ENCODE measurements around the gene ST3GAL2. TPM values are rescaled to one million over a fixed set of nuclear protein-coding genes. Genes with fewer than 3 reads are reported as not detected.

ST3GAL2 gene
- total RNA-seq, 2 experiments from 2014 or later = 16.7 to 17.3 TPM

DNA sequence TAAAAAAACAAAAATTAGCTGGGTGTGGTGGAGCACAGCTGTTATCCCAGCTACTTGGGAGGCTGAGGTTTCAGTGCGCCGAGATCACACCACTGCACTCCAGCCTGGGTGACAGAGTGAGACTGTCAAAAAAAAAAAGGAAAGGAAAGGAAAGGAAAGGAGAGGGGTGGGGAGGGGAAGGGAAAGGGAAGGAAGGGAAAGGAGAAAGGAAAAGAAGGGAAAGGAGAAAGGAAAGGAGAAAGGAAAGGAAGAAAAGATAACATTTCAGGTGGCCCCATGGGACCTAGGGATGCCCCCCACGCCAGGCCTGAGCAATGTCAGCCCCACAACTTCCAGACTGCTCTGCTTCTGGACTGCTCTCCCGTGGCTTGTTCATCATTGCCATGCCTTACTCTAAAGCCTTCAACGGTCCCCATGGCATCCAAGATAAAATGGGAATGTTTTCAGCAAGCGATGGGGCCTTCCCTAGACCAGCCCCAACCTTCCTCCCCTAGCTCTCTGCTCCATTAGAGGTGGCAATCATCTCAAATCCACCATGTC lies 55.4 kb downstream of the ST3GAL2 start:
- Mint-ChIP-seq H3K36me3 (peaks cover 7% of the 10 kb centered on the region), H3K9me3 (no peaks in the 10 kb centered on the region), H3K4me3 (no peak overlapping the region), H3K27me3 (no peaks in the 10 kb centered on the region), H3K27ac (no peak overlapping the region), H3K4me1 (ENCODE audit: low read depth) (peaks cover 10% of the 10 kb centered on the region)
- intact Hi-C loops (cut with micrococcal nuclease) = loop anchor here (5.0 kb wide), 1 partner anchor 194 kb away; no protein-coding TSS in a partner anchor
- ChIA-PET CTCF (no interaction called here), POLR2A (no interaction called here)
- DNase-seq = no peak

DNA sequence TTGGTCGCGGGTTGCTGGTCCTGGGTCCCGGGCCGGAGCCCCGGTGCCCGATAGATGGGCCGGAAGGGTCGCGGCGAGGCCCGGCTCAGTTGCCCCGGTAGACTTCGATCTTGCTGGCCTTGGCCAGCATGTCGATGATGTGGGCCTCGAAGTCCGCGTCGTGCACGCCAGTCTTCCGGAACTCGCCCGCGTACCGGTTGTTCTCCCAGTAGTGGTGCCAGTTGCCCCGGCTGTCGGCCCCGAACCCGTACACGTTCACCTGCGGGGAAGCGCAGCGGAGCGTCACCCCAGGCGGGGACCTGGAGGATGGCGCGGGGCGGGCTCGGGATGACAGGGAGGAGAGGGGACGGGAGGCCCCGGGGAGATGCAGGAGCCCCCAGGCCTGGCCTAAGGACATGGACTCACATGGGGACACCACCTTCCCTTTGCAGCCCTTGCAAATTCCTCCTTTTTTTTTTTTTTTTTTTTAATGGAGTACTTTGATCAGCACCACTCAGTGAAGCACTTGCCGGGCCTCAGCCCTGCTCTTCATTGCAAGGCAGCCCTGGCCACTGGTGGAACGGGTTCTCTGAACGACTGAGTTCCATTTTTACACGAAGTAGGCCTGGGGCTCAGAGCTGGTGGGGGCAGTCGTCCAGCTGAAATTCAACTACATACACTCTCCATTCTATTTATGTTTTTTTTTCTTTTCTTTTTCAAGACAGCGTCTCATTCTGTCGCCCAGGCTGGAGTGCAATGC lies 57.1 kb downstream of the ST3GAL2 start:
- H3K36me3 Mint-ChIP-seq = peaks cover 12% of the 10 kb centered on the region
- H3K4me3 Mint-ChIP-seq = peak overlapping the region; percentile 90
- intact Hi-C loops (cut with micrococcal nuclease) = loop anchor here (1.0 to 5.0 kb wide), 8 partner anchors 23 to 196 kb away; partner anchors contain the start of genes COG4, DDX19A, FCSK and SF3B3
- peaks cover 12% of the 10 kb centered on the region for H3K4me1 Mint-ChIP-seq (ENCODE audit: low read depth)
- H3K9me3 Mint-ChIP-seq = no peaks in the 10 kb centered on the region
- ChIA-PET POLR2A (interaction anchor here (0.6 to 2.5 kb wide), 13 partner anchors 15 to 389 kb away, joined by 3 to 18 read pairs (median 6); partner anchors contain the start of genes AARS1, COG4, DDX19A and DDX19B), CTCF (interaction anchor here (2.1 to 2.6 kb wide), 3 partner anchors 12 to 143 kb away, joined by 7 to 17 read pairs (median 10); no protein-coding TSS in a partner anchor)
- peak overlapping the region; percentile 91 for H3K27ac Mint-ChIP-seq
- H3K27me3 Mint-ChIP-seq = no peaks in the 10 kb centered on the region
- no peak for DNase-seq

DNA sequence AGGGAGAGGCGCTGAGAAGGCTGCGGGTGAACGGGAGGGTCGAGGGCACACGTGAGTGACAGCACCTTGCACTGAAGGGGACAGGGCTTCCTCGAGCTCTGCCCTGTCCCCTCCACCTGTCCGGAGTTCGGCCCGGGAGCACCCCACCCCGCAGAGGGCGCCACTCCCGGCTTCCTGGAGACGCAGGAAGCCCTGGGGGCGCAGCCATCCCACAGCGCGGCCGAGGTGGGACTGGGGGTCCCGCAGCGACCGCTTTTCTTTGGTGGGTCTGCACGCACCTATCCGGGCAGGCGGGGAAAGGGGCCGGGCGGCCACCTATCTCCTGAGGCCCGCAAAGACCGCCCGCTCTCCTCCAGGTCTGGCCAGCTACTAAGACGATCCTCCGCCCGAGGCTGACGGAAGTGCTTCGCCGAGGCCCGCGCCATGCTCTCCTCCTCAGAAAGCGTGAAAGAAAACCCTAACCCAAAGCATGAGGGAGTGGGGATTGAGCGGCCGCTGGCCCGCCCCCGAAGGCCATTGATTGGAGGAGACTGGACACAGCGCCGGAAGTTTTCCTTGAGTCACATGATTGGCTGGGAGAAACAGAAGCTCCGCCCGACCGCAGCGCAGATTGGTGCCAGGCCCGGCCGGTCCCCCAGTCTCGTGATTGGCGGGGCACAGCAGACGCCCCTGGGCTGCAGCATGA lies 57.8 kb downstream of the ST3GAL2 start:
- ChIA-PET POLR2A (interaction anchor here (0.6 to 2.5 kb wide), 17 partner anchors 13 to 389 kb away, joined by 3 to 18 read pairs (median 5); partner anchors contain the start of genes AARS1, COG4, DDX19A and DDX19B), CTCF (interaction anchor here (1.1 to 2.6 kb wide), 9 partner anchors 11 to 273 kb away, joined by 3 to 17 read pairs (median 7); partner anchors contain the start of genes EXOSC6 and FCSK)
- Mint-ChIP-seq H3K4me3 (peak overlapping the region; percentile 90), H3K27ac (peak overlapping the region; percentile 91), H3K4me1 (ENCODE audit: low read depth) (peaks cover 12% of the 10 kb centered on the region), H3K27me3 (no peaks in the 10 kb centered on the region), H3K36me3 (peaks cover 15% of the 10 kb centered on the region), H3K9me3 (no peaks in the 10 kb centered on the region)
- intact Hi-C loops (cut with micrococcal nuclease) = loop anchor here (1.0 to 5.0 kb wide), 8 partner anchors 23 to 196 kb away; partner anchors contain the start of genes COG4, DDX19A, FCSK and SF3B3
- DNase-seq = peak; percentile 98

DNA sequence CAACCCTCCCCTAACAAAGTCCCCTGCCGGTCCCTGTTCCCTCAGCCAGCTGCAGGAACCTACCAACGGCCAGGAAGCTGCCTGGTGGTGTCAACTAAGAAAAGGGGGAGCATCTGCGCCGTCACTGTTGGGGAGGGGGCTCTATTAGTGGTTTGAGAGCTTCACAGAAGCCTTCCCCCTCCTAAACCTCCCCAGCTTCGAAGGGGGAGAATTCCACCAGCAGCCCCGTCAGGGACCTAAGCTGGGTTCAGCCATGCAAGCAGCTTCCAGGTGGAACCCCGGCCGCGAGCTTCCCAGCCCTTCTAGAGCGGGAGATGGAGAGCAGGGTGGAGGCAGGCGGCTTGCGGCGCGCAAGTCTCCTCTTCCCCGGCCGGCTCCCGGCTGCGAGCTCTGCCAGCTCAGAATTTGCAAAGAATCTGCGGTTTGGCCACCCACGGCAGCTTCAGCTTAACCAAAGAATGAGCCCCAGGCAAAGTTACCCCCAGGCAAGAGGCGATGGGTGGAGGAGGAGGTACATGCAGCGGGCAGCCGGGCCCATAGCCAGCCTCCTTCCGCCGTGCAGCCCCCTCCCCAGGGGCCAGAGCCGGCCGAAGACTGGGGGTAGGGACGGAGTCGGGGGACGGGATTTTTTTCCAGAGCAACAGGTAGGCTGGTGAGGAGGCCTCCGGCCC lies 58.5 kb downstream of the ST3GAL2 start:
- DNase-seq = peak; percentile 91
- Mint-ChIP-seq H3K9me3 (no peaks in the 10 kb centered on the region), H3K4me3 (peak overlapping the region; percentile 90), H3K36me3 (peaks cover 18% of the 10 kb centered on the region), H3K27ac (peak overlapping the region; percentile 87), H3K27me3 (no peaks in the 10 kb centered on the region), H3K4me1 (ENCODE audit: low read depth) (peaks cover 12% of the 10 kb centered on the region)
- intact Hi-C loops (cut with micrococcal nuclease) = loop anchor here (2.0 to 5.0 kb wide), 3 partner anchors 34 to 197 kb away; partner anchors contain the start of gene DDX19A
- ChIA-PET CTCF (interaction anchor here (0.8 to 2.6 kb wide), 11 partner anchors 10 to 273 kb away, joined by 3 to 17 read pairs (median 6); partner anchors contain the start of genes EXOSC6 and FCSK), POLR2A (interaction anchor here (0.6 to 2.5 kb wide), 14 partner anchors 13 to 390 kb away, joined by 3 to 18 read pairs (median 6); partner anchors contain the start of genes AARS1, COG4, DDX19A and DDX19B)

DNA sequence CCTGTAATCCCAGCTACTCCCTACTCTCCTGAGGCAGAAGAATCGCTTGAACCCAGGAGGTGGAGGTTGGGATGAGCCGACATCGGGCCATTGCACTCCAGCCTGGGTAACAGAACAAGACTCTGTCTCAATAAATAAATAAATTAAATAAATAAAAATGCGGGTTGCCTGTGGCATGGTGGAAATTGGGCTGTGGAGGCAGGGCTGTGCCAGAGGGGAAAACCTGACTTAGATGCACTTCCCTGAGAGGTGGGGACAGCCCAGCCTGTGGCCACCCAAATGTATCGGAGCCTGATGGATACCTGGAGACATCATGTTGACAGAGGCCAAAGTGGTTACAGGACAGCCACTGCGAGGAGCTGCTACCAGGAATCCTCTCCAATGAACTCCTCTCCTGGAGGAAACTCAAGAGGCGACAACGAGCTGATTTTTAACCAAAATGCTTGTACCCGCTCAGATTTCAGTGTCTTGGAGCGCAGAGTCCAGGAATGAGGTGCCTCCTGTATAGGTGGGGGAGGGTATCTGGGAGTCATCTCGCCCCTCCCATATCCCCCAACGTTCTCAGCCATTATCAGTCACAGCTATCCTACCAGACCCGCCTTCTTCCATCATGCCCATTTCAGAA lies 59.9 kb downstream of the ST3GAL2 start:
- no peak overlapping the region for H3K27ac Mint-ChIP-seq
- H3K9me3 Mint-ChIP-seq = no peaks in the 10 kb centered on the region
- H3K27me3 Mint-ChIP-seq = no peaks in the 10 kb centered on the region
- no peak overlapping the region for H3K4me3 Mint-ChIP-seq
- ChIA-PET POLR2A (interaction anchor here (1.2 kb wide), 1 partner anchor 80 kb away, joined by 3 read pairs; the partner anchor contains the start of gene DDX19B), CTCF (interaction anchor here (1.5 to 1.8 kb wide), 2 partner anchors 10 to 127 kb away, joined by 6 to 8 read pairs; partner anchors contain the start of gene EXOSC6)
- H3K36me3 Mint-ChIP-seq = peaks cover 20% of the 10 kb centered on the region
- intact Hi-C loops (cut with micrococcal nuclease) = no loop called here
- peaks cover 12% of the 10 kb centered on the region for H3K4me1 Mint-ChIP-seq (ENCODE audit: low read depth)
- DNase-seq = no peak

DNA sequence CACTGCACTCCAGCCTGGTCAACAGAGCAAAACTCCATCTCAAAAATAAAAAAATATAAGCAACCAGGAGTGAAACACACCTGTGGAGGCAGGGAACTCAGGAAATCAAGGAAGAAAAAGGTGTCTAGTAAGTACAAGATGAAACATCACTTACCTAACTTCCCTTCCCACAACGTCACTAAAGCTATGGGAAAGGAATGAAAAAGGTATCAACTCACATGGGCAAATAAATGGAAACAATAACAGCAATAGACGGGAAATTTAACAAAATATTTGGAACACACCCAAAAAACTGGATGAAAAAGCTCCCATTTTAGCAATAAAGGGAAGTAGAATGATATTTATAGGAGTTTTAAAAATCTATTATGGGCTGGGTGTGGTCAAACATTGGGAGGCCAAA lies 61.1 kb downstream of the ST3GAL2 start:
- peaks cover 12% of the 10 kb centered on the region for H3K4me1 Mint-ChIP-seq (ENCODE audit: low read depth)
- intact Hi-C loops (cut with micrococcal nuclease) = no loop called here
- H3K36me3 Mint-ChIP-seq = peaks cover 25% of the 10 kb centered on the region
- ChIA-PET CTCF (interaction anchor here (0.6 to 1.5 kb wide), 2 partner anchors 8 to 18 kb away, joined by 4 to 6 read pairs; no protein-coding TSS in a partner anchor), POLR2A (interaction anchor here (0.9 to 1.2 kb wide), 2 partner anchors 14 to 79 kb away, joined by 3 read pairs; partner anchors contain the start of gene DDX19B)
- no peaks in the 10 kb centered on the region for H3K9me3 Mint-ChIP-seq
- DNase-seq = no peak
- H3K27me3 Mint-ChIP-seq = no peaks in the 10 kb centered on the region
- no peak overlapping the region for H3K4me3 Mint-ChIP-seq
- no peak overlapping the region for H3K27ac Mint-ChIP-seq

DNA sequence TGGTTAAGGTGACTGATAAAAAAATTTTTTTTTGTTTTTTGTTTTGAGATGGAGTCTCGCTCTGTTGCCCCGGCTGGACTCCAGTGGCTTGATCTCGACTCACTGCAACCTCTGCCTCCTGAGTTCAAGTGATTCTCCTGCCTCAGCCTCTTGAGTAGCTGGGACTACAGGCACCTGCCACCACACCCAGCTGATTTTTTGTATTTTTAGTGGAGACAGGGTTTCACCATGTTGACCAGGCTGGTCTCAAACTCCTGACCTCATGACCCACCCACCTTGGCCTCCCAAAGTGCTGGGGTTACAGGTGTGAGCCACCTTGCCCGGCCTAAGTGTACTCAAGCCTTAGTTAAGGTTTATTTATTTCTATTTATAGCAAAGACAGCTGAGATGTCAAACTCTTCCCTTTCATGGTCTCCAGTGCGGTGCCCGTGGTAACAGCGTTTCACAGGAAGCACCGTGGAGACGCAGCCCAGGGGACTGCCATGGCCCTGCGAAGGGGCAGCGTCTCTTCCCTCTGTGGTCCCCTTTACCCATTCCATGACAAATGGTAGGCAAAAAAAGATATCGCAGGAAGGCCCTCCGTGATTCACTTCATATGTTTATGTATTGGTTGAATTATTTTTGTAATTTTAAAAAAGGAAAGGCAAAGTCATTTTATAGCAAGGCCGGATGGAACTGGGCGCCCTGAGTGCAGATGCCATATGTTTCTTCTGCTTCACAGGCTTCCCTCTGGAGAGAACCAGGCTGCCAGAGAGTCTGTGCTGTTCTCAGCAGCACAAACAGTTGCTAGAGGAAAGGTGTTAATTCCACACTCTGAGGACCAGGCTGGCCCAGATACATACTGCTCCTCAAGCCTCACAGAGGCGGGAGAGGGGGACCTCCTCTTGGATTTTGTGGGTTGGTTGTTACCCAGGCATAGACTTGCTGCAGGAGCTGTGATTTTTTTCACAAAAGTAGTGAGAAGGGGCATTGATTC lies 63.0 kb downstream of the ST3GAL2 start:
- POLR2A ChIA-PET = interaction anchor here (0.7 kb wide), 1 partner anchor 32 kb away, joined by 4 read pairs; no protein-coding TSS in a partner anchor
- CTCF ChIA-PET = interaction anchor here (1.1 kb wide), 1 partner anchor 277 kb away, joined by 3 read pairs; no protein-coding TSS in a partner anchor
- Mint-ChIP-seq H3K4me3 (no peak overlapping the region), H3K4me1 (ENCODE audit: low read depth) (peaks cover 9% of the 10 kb centered on the region), H3K27me3 (no peaks in the 10 kb centered on the region), H3K9me3 (no peaks in the 10 kb centered on the region), H3K36me3 (peaks cover 35% of the 10 kb centered on the region), H3K27ac (peak overlapping the region; percentile 49)
- no peak for DNase-seq
- intact Hi-C loops (cut with micrococcal nuclease) = no loop called here

DNA sequence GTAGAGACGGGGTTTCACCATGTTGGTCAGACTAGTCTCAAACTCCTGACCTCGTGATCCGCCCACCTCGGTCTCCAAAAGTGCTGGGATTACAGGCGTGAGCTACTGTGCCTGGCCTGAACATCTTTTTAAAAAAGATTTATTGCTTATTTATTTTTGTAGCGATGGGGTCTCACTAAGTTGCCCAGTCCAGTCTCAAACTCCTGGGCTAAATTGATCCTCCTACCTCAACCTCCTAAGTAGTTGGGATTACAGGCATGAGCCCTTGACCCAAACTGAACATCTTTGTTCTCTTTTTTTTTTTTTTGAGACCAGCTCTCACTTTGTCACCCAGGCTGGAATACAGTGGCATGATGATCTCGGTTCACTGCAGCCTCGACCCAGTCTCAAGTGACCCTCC lies 64.7 kb downstream of the ST3GAL2 start:
- peak overlapping the region; percentile 54 for H3K27ac Mint-ChIP-seq
- intact Hi-C loops (cut with micrococcal nuclease) = no loop called here
- peaks cover 44% of the 10 kb centered on the region for H3K36me3 Mint-ChIP-seq
- H3K9me3 Mint-ChIP-seq = no peaks in the 10 kb centered on the region
- POLR2A ChIA-PET = no interaction called here
- peaks cover 9% of the 10 kb centered on the region for H3K4me1 Mint-ChIP-seq (ENCODE audit: low read depth)
- no peaks in the 10 kb centered on the region for H3K27me3 Mint-ChIP-seq
- DNase-seq = no peak
- CTCF ChIA-PET = no interaction called here
- no peak overlapping the region for H3K4me3 Mint-ChIP-seq

DNA sequence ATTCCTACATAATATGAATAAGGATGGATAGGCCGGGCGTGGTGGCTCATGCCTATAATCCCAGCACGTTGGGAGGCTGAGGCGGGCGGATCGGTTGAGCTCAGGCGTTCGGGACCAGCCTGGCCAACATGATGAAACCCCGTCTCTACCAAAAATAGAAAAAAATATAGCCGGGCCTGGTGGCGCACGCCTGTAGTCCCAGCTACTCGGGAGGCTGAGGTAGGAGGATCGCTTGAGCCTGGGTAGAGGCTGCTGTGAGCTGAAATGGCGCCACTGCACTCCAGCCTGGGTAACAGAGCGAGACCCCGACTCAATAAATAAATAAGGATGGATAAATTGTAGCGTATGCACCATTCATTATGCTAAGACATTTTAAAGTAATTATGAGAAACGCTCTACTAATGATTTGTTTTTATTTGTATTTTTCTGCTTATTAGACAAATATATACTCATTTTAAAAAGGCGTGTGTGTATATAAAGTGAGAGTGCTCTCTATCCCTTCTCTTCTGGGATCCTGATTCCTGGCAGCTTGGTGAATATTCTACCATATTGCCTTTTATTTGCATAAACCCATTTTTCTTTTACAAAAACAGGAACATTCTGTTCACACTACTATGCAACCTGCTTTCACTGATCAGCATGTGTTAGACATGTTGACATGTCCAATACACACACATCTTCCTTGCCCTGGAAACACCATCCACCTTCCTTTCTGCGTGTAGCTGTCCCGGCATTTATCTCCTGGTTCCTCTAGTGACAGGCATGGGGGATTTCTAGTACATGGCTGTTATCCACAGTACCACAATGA lies 65.8 kb downstream of the ST3GAL2 start:
- Mint-ChIP-seq H3K9me3 (no peaks in the 10 kb centered on the region), H3K27me3 (no peaks in the 10 kb centered on the region), H3K4me1 (ENCODE audit: low read depth) (peaks cover 9% of the 10 kb centered on the region), H3K36me3 (peaks cover 45% of the 10 kb centered on the region), H3K27ac (peak overlapping the region; percentile 6), H3K4me3 (no peak overlapping the region)
- ChIA-PET CTCF (no interaction called here), POLR2A (interaction anchor here (0.9 kb wide), 1 partner anchor 82 kb away, joined by 3 read pairs; no protein-coding TSS in a partner anchor)
- DNase-seq = no peak
- intact Hi-C loops (cut with micrococcal nuclease) = no loop called here
